Fibroblast of skin of left quadriceps (primary cell): ENCODE results near the gene LAMTOR1.

Experiments used
- DNase-seq, 2 experiments: peaks; one replicate each; pipeline ENCODE4 v3.0.0-alpha.2; 2013; ENCODE audit warnings: low read depth in 2 of 2

LAMTOR1 gene

GRCh38 chr11:72081821-72082453 is 21.2 kb downstream of the LAMTOR1 start:
- DNase-seq: no peak

- no peak for DNase-seq
Measured at GRCh38 chr11:72081184-72081644, 21.9 kb downstream of the LAMTOR1 start.

GRCh38 chr11:72080326-72081183 is 22.5 kb downstream of the LAMTOR1 start, which contains the start of the genes LRRC51 and NUMA1:
Gene LRRC51, plus strand, starts transcription at chr11:72080850. Its CDS starts 8,234 bp downstream, at chr11:72089084.
Gene NUMA1, minus strand, starts transcription at chr11:72080542. Its CDS starts 44,599 bp downstream, at chr11:72035943.
- peak; percentile 100 for DNase-seq

- no peak for DNase-seq
Measured at GRCh38 chr11:72079819-72080325, 23.2 kb downstream of the LAMTOR1 start.

DNA sequence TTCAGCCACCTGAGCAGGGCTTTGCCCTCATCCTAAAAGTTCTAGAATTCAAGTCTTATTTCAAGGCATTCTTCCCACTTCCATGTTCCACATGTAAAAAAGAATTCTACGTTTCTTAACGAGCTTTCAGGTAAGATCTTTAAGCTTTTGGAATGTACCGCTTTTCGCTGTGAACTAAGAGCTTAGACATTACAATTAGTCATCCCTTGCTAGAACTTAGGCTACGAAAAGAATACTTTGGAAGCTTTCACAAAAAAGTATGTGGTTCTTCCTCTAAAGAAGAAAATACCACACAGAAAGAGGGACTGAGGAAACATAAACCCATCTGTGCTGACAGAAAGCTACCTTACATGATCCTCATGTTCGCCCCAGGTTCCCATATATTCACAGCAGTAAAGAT is 24.6 kb downstream of the LAMTOR1 start:
- no peak for DNase-seq

DNA sequence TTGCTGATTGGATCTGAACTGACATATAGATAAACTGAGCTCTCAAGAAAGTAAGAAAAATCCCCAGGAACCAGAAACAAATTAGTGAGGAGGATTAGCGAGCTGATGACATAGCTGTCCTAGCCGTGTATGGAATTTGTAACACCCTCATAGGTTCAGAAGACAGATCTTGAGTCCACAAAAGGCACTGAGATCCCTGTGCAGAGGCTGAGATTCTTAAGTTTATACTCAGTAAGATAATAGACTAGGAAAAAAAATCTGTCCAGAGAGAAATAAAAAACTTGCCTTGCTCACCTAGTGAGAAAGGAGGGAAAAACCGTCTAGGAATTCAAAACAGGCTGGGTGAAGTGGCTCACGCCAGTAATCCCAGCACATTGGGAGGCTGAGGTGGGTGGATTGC is 27.3 kb downstream of the LAMTOR1 start:
- DNase-seq: no peak

DNA sequence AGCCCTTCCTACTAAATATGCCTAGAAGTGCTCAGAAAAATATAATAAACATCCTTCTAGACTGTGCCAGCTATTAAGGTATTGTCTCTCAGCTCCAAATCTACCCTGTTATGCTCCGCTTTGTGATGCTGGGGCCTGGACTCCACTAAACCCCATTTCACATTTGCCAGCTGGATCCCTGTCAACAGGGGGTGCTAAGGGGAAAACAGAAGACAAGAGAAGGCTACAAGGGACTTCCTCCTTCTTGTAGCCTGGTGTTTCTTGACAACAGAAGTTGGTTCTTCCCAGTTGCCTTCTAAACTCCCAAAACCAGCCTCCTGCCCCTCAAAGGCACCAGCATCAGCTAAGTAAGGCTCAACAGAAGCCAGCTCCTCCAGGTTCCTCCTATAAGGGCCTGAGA is 28.0 kb downstream of the LAMTOR1 start:
- DNase-seq: no peak

DNA sequence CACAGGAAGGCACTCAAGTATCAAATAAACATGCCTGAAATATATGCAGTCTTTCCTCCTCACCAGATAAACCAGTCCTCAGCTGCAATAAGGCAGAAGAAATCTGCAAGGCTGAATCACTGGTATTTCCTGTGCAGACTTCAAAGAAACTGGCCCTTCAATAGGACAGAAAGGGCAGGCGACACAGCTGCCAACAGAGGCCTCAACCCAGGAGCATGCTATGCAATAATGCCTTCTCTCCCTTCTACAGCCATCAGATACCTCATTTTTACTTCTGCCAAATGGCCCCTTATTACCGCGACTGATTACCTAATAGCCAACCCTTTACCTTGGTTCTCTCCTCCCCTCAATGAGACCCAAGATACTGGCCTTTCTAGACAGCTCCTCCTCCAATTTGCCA is 30.7 kb downstream of the LAMTOR1 start:
- DNase-seq: peak in 1 of 2 experiments; percentile 47

DNA sequence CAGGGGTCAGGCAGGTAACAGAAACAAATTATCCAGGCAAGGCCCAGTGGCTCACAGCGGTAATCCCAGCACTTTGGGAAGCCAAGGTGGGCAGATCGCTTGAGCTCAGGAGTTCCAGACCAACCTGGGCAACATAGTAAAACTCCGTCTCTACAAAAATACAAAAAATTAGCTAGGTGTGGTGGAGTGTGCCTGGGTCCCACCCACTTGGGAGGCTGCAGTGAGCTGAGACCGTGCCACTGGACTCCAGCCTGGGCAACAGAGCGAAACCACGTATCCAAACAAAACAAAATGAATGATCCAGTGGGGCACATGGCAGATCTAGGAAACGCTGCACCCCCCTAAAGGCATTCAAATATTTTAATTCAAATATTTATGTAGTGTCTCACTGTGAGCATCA is 32.6 kb downstream of the LAMTOR1 start:
- DNase-seq: no peak

DNA sequence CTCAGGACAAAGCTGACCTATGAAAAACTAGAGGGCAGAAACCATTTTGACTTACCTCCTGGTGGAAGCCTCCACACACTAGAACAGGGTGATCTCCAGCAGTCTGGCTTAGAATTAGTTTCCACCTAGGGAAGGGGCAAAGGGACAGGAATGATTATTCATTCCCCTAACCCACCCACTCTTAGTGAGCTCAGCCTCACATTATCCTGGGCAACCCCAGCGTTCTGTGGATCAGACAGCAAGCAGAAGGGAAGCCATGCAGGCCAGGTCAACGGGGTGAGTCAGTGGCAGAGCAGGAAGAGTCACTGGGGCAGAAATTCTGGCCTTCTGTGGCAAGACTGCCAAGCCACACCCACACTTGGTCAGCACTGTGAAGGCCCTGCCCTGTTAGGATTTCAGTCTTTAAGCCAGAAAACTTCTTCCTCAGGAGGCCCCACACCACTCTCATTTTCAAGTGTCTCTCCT is 33.3 kb downstream of the LAMTOR1 start:
- no peak for DNase-seq

- no peak for DNase-seq
Measured at GRCh38 chr11:72069200-72069599, 33.9 kb downstream of the LAMTOR1 start.

GRCh38 chr11:72067676-72068075 is 35.4 kb downstream of the LAMTOR1 start:
- DNase-seq: no peak

- DNase-seq: no peak
Measured at GRCh38 chr11:72067266-72067665, 35.8 kb downstream of the LAMTOR1 start.

DNA sequence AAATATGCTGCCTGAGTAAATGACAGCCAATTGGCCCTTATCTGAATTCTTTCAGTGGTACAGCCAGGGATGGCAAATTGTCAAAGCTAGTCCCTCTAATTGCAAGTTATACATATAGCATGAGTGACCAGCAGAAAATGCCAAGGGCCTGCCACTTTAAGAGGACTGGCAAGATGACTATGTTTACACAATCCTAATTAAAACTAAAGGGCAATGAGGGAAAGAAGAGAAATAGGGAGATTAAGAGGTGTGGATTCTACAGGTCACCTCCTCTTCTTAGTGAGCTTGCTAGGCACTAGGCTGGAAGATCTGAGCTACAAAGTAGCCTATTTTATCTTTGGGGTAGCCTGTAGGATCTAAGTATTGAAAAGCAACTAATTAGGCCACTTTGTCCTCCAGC is 36.2 kb downstream of the LAMTOR1 start:
- no peak for DNase-seq

DNA sequence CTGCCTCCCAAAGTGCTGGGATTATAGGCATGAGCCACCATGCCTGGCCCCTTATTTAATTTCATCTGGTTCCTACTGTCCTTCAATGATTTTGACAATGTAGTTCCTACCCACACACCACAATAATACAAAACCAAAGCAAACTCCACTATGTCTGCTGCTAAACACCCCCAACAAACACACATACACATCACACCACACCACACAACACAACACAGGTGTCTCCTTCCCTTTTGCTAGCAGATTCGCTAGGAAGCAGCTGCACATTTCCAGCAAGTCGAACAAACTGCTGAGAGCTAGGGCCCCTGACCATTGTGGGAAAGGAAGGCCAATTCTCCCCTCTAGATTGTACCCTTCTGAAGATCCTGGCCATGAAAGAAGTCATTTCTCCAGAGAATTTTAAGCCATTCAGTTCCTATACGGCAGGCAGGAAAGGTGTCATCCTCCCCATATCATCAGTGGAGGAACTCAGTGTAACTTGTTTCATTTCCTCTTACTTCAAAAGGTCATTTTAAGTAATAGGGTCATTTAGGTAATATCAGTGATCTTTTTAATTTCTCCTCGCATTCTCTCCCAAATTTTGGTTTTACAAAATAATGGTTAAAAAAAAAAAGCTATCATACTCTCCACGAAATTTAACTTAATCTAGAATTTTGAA is 41.2 kb downstream of the LAMTOR1 start:
- no peak for DNase-seq

GRCh38 chr11:72058416-72059034 is 44.6 kb downstream of the LAMTOR1 start:
- no peak for DNase-seq

DNA sequence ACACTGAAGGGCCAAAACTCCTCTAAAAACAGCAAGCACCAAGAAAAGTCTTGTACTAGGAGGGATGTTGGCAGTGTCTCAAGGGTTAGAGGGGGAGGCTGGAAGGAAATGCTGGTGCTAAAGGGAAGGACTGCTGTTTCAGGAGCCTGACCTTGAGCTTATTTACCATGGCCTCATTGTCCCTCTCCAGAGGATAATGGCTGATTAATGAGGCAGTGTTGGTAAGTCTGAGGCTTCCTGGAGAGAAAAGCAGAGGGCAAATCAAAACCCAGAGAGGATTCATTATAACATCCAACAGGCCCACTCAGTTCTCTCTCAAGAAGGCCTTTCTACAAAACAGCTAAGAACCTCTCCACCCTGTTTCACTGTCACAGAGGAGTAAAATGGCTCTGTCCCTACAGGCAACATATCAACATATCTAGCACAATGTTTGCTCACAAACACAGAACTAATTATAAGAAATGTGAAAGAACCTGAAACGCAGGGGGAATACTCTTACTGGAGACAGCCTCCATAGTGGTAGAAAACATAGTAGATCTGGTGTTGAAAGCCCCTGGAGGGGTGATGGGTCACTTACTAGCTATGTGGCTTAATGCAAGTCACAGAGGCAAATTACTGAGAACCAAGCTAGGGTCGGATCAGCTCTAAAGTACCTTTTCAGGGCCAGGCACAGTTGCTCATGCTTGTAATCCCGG is 54.2 kb downstream of the LAMTOR1 start:
- no peak for DNase-seq
